HG03378 (cell line): ENCODE results near the gene CORO6.

Source experiments
- ATAC-seq: cut with Tn5 transposase; IDR thresholded peaks from one replicate; pipeline ENCODE4 v1.9.1; 2021; ENCODE audit warnings: mild to moderate bottlenecking, moderate library complexity; ENCODE audit not compliant: unreplicated experiment

Gene CORO6

DNA sequence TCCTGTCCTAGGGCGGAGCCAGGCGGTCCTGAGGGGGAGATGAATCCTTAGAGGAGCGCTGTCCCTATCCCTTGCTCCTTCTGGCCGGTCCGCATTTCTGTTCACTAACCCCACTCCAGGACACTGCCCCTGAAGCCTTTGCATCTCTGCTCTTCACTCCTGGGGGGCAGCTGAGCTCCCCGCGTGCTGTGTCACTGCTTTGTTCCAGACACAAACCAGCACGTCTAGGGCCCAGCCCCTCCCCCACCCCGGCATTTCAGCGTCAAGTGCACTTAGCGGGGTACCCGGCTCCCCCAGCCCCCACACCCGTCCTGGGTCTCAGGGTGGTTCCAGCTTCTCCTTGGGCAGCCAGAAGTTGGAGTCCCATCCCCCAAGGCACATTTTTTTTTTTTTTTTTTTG lies 8.9 kb downstream of the CORO6 start:
- ATAC-seq: no peak

DNA sequence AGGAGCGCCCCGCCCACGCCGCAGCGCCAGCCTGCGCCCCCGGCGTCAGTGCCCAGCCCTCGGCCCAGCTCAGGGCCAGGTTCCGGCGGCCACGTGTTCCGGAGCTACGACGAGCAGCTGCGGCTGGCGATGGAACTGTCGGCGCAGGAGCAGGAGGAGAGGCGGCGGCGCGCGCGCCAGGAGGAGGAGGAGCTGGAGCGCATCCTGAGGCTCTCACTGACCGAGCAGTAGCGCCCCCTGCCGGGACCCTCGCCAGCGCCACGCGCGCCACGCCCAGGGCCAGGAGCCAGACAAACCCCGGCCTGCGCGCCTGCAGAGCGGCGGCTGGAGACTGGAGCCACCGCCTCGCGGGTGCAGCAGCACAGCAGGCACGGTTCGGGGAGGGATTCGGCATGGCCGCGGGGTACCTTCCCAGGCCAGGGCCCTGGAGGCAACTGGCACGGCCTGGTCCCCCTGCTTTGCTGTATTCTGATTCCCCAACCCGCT lies 9.3 kb downstream of the CORO6 start:
- no peak for ATAC-seq

DNA sequence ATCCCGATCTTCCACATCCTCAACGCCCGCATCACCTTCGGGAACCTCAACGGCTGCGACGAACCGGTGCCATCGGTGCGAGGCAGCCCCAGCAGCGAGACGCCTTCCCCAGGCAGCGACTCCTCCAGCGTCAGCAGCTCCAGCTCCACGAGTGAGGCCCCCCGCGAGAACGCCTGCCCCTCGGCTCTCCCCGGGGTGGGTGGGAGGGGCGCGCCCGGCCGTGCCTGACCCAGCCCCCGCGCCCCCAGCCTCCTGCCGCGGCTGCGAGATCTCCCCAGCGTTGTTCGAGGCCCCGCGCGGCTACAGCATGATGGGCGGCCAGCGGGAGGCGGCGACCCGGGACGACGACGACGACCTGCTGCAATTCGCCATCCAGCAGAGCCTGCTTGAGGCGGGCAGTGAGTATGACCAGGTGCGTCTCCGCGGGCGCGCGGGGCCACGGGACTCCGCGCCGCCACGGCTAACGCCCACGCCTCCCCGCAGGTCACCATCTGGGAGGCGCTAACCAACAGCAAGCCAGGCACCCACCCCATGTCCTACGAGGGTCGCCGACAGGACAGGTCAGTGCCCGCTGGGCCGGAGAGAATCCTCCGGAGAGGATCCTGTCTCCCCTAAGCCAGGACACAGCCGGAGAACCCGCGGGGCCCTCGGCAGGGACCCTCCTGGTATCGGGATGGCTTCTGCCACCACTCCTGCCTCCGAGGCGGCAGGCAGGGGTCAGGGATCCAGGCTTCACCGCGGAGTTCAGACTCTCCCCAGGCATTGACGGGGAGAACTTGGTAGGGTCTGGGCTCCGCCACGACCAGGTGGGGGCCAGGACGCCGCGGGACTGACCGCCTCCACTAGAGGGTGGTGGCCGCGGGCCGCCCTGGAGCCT lies 10.1 kb downstream of the CORO6 start:
- ATAC-seq: no peak

DNA sequence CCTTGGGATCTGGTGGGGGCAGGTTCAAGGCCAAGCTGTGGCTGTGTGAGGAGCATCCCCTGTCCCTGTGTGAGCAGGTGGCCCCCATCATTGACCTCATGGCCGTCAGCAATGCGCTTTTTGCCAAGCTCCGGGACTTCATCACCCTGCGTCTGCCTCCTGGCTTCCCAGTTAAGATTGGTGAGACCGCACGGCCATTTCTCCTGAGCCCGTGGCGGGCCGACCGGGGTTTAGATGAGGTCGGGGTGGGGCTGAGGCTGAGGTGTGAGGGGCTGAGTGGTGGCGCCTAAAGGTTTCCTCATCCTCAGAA lies 10.7 kb downstream of the CORO6 start:
- no peak for ATAC-seq

DNA sequence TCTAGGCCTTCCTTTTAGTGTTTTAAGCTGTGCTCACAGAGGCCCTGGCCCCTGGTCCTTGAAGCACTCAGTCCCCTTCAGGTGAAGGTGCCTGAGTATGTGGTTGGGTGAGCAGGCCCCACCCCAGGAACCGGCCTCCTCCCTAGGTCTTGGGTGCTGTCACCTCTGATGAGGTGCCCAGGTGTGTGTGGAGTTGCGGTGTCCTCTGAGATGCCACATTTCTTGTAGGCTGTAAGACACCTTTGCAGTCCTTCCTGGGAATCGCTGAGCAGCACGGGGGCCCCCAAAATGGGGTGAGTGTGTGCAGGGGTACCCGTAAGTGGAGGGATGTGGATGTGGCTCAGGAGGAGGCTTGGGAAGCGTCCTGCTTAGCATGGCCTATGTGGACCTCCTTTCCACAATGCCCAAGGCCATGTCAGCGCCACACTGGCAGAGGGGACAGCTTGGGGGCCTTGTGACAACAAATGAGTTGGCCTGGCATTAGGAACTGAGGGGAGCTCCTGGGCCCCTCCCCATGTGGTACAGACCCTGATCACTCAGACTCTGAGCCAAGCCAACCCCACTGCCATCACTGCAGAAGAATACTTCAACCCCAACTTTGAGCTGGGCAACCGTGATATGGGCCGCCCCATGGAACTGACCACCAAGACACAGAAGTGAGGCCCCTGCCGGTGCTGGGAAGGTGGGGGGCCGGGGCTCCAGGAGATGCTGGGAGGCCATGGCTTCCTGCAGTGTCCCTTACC lies 11.2 kb downstream of the CORO6 start:
- no peak for ATAC-seq

DNA sequence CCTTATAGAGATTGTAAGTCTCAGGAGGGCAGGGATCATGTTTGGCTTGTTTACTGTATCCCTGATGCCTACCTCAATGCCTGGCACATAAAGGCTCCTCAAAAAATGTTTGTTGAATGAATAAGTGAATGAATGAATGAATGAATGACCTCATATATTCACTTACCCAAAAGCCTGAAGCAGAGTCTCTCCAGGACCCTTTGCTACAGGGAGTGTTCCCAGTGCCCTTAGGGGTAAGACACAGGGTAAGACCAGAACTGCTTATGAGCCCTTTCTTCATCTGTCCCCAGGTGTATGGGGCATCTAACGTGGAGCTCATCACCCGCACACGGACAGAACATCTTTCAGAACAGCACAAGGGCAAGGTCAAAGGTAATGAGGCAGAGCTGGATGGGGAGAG lies 12.3 kb downstream of the CORO6 start:
- ATAC-seq: no peak

DNA sequence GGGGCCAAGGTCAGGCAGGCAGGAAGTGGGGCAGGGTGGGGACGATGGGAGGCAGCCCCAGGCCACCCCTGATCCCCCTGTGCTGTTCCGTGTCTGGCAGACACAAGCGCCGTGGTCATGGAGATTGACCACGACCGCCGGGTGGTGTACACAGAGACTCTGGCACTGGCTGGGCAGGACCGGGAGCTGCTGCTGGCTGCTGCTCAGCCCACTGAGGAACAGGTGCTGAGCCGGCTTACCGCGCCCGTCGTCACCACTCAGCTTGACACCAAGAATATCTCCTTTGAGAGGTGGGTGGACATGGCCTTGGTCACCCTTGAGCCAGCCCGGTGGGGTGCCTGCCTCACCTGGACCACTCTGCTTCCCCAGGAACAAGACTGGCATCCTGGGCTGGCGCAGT lies 13.7 kb downstream of the CORO6 start:
- no peak for ATAC-seq

DNA sequence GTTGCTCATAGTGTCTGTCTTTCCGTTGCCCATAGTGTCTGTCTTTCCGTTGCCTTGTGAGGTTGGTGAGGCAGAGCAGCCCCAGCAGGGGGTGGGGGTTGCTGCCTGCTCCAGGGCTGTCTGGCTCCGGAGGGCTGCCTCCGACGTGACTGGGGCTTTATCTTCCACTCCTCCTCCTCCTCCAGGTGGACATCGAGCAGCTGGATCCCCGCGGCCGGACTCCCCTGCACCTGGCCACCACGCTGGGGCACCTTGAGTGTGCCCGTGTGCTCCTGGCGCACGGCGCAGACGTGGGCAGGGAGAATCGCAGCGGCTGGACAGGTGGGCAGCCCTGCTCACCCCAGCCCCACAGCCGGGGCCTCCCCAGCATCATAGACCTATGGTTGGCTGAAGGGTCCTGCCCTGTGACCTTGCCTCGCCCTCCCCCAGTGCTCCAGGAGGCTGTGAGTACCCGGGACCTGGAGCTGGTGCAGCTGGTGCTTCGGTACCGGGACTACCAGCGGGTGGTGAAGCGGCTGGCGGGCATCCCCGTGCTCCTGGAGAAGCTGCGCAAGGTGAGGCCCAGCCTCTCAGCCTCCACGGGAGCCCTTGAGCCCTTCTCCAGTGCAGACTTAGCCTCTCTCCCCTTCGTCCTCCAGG lies 15.0 kb downstream of the CORO6 start:
- no peak for ATAC-seq

DNA sequence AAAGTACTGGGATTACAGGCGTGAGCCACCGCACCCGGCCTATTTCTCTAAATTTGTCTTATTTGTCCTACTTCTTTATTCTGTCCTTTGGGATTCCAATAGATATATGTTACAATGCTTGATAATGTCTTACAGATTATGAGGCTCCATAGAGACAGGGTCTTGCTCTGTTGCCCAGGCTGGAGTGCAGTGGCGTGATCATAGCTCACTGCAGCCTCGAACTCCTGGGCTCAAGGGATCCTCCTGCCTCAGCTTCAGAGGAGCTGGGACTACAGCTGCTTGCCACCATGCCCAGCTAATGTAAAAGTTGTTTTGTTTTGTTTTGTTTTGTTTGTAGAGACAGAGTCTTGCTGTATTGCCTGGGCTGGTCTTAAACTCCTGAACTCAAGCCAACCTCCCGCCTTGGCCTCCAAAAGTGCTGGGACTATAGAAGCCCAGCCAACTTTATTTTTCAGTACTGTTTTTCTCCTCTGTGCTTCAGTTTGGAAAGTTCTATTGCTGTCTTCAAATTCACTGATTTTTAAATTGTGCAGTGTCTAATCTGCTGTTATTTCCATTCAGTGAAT lies 19.5 kb downstream of the CORO6 start:
- ATAC-seq: no peak

DNA sequence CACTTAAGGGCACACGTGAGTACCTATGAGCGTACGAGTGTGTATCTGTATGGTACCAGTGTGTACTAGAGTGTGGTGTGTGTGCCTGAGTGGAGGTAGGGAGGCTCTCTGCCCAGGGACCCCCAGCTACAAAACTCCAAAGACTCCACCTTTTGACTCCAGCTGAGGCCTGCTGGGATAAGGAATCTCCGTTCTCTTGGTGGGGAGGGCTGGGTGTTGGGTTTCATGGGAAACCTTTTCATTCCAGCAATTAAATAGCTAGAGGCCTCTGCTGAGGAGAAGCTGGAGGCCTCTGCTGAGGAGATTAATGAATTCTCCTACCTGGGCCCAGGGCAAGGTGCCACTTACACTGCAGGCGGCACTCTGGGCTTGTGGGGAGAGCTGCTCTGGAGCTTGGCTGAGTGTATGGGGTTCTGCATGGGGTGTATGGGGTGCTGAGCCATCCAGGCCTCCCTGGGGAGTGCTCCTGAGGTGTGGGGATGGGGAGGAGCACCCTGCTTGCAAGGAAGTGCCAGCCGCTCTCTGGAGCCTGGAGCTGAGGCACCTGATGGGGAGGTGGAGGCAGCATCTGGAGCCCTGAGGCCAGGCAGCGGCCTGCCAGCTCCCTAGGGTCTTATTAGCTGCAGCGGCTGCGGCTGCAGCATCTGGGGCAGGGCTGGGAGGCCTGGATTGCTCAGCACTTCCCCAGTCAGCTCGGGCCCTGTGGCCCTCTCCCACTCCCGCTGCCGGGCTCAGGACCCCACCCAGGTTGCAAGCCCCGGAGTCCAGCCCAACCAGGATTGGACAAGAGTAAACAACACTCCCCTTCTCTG lies 25.1 kb downstream of the CORO6 start:
- ATAC-seq: no peak

DNA sequence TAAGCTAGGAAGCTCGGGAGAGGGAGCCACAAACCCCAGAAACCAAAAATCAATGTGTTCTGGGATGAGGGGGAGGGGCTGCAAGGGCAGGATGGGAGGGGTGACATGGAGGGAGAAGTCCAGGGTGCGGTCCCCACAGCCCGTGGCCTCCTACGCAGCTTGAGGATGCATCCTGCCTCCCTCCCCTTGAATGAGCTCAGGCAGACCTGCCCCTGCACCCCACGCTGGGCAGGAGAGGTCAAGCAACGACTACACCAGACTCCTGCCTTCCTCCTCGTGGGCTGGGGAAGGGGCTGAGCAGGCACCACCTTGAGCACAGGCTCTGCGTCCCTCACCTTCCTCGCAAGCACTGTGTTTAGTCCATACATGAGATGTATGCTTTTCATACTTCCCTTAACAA lies 25.9 kb downstream of the CORO6 start:
- no peak for ATAC-seq

DNA sequence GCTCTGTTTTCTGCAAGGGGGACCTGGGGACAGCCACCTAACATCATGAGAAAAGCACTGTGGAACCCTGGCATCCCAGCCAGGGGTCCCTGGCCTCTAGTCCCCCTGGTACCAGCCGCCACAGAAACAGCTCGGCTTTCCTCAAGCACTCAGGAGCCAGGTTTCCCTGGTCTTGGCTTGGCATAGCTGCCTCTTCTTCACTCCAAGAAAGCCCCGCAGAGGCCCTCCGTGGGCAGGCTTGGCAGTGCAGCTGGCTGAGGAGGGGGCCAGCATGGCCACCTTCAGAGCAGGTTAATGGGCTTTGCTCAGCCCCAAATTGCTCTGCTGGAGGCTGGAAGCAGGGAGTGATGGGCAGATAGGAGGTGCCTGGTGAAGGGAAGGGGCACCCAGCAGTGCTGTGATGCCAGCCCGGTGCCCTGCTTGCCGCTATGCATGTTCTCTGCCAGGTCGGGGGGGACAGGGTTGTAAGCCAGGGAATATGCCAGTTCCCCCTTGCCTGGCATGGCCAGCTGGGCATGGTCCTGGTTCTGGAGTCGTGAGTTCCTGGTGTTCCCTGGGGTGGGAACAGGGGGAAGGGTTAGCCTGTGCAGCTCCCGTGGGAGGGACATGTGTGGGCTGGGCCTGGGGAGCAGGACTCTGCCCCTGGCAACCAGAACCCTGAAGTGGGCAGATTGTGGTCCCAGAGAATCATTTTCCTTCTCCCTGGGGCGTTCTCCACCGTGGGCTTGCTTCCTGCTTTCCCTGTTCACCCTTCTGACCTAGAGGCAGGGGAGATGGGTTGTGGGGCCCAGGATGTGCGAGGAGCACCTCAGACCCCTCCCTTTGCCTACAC lies 26.6 kb downstream of the CORO6 start:
- ATAC-seq: no peak

DNA sequence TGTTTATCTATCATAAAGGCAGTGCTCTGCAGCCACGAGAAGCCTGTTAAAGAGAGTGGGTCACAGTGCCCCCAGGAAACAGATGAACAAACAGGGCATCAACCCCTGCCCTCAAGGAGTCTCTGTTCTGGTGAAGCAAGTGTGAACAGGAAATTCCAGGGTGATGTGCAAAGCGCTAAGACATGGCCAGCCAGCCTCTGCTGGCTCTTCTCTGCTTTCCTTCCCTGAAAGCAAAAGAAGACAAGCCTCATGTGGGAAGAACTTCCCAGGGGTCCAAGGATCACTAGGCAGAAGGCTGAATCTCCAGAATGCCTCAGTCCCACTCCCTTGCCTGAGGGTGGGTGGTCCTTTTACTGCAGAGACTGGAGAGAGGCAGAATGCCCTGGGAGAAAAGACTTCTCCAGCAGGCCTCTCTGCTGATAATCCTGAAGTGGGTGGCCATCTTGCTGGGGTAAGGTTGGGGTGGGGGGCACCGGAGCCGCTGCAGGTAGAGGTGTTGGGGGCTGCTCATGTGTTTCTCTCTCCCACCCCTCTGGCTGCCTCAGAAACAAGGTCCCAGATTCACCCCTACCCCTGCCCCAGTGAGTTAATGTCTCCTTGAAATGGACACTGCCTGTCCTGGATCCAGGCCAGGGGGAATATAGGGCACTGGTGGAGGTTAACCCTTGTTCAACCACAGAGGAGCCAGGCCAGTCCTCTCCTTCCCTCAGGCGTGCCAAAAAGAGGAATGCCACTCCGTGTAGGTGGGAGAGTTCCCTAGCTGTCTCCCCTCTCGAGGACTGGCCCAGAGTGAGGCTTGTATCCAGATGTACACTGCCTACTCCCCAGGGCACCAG lies 27.4 kb downstream of the CORO6 start:
- no peak for ATAC-seq

DNA sequence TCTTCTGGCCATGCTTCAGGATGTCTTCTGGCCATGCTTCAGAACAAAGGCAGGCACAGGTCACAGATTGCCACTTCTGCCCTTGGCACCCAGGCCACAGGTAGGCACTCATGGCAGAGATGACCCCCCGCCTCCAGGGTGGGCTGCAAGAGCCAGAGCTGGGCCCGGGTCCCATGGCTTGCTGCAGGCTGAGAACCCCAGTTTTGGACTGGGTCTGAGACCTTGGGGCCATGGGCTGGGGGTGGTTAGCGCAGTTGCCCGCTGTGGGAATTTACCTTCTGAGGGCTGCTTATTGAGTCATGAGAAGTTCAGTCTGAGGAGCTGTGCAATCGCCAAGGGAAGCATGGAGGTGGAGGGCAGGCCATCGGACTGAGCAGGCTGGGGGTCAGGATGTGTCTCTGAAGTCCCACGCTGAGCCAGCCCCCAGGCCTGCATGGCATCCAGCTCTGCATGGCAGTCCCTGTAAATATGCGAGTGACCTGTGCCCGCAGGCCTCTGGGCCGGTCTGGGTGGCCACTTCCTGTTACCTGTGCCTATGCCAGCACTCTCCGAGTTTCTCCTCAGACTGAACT lies 28.1 kb downstream of the CORO6 start:
- no peak for ATAC-seq

DNA sequence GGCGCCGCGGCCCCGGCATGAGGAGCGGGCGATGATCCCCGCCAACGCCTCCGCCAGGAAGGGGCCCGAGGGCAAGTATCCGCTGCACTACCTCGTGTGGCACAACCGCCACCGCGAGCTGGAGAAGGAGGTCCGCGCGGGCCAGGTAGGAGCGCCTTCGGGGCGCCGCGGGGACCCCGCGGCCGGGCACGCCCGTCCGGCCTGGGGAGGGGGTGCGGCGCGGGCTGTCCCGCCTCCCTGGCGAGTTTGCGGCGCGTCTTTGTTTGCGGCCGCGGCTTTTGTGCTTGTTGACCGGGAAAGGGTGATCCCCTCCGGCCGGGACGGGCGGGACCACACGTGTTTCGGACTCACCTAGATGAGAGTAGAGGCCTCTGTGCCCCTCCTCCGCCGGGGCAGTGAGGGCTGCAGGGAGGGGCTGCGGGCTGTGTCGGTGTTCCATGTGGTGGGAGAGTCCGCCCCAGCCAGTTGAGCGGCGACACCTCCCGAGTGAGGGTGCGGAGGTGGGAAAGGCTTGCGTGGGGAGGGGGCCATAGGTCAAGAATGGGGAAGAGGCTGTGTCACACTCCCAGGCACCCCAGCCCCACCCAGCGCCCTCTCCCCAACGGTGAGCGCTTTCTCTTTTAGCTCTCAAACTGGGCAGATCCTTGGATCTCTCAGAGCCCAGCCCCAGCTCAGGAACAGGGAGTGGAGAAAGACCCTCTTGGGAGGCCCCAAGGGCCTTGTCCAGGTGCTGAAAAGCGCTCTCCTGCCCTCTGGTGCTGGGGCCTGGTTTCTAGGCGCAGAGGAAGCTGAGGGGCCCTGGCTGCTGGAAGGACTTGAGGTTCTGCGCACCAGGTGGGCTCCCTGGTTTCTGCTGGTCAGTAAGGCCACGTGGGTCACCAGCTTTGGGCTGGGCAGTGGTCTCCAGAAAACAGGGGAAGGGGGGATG lies 28.9 kb downstream of the CORO6 start:
- no peak for ATAC-seq

DNA sequence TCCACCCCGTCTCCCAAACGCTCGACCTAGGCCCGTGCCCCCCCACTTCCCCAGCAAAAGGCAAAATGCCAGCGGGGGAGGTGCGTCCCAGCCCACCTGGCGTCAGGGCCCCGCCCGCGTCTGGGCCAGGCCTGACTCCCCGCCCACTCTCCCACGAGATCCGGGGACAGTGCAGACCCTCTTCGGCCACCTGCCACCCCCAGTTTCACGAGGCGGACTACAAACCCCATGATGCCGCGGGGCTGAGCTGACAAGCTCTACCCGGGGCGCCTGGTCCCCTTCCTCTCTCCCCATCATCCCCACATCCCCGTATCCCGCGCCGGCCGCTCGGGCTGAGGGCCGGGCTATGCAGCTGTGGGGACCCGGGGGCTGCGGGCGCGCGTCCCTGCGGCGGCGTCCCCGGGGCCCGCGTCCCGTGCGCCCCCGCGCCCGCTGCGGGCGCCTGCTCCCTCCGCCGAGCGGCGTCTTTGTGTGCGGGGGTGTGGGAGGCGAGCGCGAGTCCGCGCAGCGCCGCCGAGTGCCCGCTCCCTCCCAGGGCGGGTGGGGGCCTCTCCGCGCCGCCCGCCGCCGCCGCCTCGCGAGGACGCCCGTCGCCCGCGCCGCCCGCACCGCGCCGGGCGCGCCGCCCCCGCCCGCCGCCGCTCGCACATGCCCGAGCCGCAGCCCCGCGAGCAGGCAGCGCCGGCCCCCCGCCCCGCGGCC lies 29.7 kb downstream of the CORO6 start, which contains the start of gene ANKRD13B:
Gene ANKRD13B (plus strand): TSS at position 283 of the 702 bp plus-strand sequence. CDS start 490 bp downstream, outside the sequence.
- no peak for ATAC-seq
